Chondrocyte (in vitro differentiated cells): Measurements from ENCODE around the gene SHH. TPM values are rescaled to one million over a fixed set of nuclear protein-coding genes. Genes with fewer than 3 reads are reported as not detected.

Experiments
- DNase-seq: peaks from one replicate; pipeline ENCODE4 v3.0.0; 2021; ENCODE audit warnings: mixed read lengths, low spot score
- H3K27ac Mint-ChIP-seq: one replicate; pipeline ENCODE4 v1.8.0; 2021; ENCODE audit warnings: mild to moderate bottlenecking, moderate library complexity, mixed read lengths; ENCODE audit not compliant: unreplicated experiment
- H3K27me3 Mint-ChIP-seq: 2 replicates; pipeline ENCODE4 v1.8.0; 2021; ENCODE audit warnings: low read depth, mixed read lengths
- H3K36me3 Mint-ChIP-seq: 2 replicates; pipeline ENCODE4 v1.8.0; 2021; ENCODE audit warnings: low read depth, mixed read lengths
- H3K4me1 Mint-ChIP-seq: 2 replicates; pipeline ENCODE4 v1.8.0; 2021; ENCODE audit warnings: low read depth, mild to moderate bottlenecking, mixed read lengths
- H3K4me3 Mint-ChIP-seq: one replicate; pipeline ENCODE4 v1.8.0; 2021; ENCODE audit warnings: mild to moderate bottlenecking, moderate library complexity, mixed read lengths; ENCODE audit not compliant: unreplicated experiment
- H3K9me3 Mint-ChIP-seq: 2 replicates; pipeline ENCODE4 v1.8.0; 2021; ENCODE audit warnings: low read depth, mixed read lengths
- total RNA-seq: library from RNA; stranded (reverse); gene quantifications from 3 replicates; pipeline ENCODE4 v1.2.1, GENCODE V29; 2021
- TF ChIP-seq, protein P1 (sequence below): fragments of 200-600 bp; sonication (generic); IDR thresholded peaks from 2 replicates; pipeline ENCODE4 v1.5.0; 2021; ENCODE audit warnings: antibody characterized with exemption, mild to moderate bottlenecking, moderate library complexity

SHH gene
- total RNA-seq, 1 donor from 2014 or later, result not detected

GRCh38 chr7:155845226-155845625, 33.0 kb upstream of the SHH start:
- DNase-seq, result no peak
- H3K27me3 Mint-ChIP-seq, result peaks cover 13% of the 10 kb centered on the region
- no peaks in the 10 kb centered on the region for H3K36me3 Mint-ChIP-seq
- H3K27ac Mint-ChIP-seq, result no peak overlapping the region
- no peak overlapping the region for H3K4me3 Mint-ChIP-seq
- no peaks in the 10 kb centered on the region for H3K4me1 Mint-ChIP-seq
- H3K9me3 Mint-ChIP-seq, result no peaks in the 10 kb centered on the region
- TF ChIP-seq, protein P1, sequence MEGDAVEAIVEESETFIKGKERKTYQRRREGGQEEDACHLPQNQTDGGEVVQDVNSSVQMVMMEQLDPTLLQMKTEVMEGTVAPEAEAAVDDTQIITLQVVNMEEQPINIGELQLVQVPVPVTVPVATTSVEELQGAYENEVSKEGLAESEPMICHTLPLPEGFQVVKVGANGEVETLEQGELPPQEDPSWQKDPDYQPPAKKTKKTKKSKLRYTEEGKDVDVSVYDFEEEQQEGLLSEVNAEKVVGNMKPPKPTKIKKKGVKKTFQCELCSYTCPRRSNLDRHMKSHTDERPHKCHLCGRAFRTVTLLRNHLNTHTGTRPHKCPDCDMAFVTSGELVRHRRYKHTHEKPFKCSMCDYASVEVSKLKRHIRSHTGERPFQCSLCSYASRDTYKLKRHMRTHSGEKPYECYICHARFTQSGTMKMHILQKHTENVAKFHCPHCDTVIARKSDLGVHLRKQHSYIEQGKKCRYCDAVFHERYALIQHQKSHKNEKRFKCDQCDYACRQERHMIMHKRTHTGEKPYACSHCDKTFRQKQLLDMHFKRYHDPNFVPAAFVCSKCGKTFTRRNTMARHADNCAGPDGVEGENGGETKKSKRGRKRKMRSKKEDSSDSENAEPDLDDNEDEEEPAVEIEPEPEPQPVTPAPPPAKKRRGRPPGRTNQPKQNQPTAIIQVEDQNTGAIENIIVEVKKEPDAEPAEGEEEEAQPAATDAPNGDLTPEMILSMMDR, result no peak

- H3K27ac Mint-ChIP-seq, result no peak overlapping the region
- TF ChIP-seq, protein P1, result no peak
- H3K4me1 Mint-ChIP-seq, result no peaks in the 10 kb centered on the region
- H3K36me3 Mint-ChIP-seq, result no peaks in the 10 kb centered on the region
- H3K4me3 Mint-ChIP-seq, result no peak overlapping the region
- H3K27me3 Mint-ChIP-seq, result peaks cover 18% of the 10 kb centered on the region
- DNase-seq, result no peak
- H3K9me3 Mint-ChIP-seq, result no peaks in the 10 kb centered on the region
Observed at GRCh38 chr7:155844526-155844925, 32.3 kb upstream of the SHH start.

DNA sequence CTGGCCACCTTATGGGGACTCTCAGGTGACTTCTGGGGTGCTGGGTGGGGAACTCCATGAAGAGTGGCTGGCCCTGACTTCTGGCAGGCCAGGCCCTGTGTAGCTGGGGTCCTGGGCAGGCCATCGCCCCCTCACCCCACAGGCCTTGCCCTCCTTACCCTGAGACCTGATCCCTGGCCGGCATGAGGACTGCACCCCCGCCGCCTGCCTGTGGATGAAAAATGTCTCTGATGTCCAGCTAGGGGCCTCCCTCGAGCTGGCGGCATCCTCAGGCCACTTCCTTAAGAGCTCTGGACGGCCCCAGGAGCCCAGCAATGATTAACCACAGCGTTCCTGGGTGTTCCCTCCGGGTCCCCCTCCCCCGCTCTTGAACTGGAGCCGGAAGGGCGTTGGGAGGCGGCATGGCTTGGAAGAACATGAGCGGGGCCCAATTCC, 31.8 kb upstream of the SHH start:
- TF ChIP-seq, protein P1, result no peak
- Mint-ChIP-seq H3K27me3 (peaks cover 18% of the 10 kb centered on the region), H3K36me3 (no peaks in the 10 kb centered on the region), H3K9me3 (no peaks in the 10 kb centered on the region), H3K4me3 (no peak overlapping the region), H3K4me1 (no peaks in the 10 kb centered on the region), H3K27ac (no peak overlapping the region)
- no peak for DNase-seq

GRCh38 chr7:155843426-155844018, 31.3 kb upstream of the SHH start:
- Mint-ChIP-seq H3K27me3 (peaks cover 22% of the 10 kb centered on the region), H3K4me1 (no peaks in the 10 kb centered on the region), H3K9me3 (no peaks in the 10 kb centered on the region), H3K4me3 (no peak overlapping the region), H3K36me3 (no peaks in the 10 kb centered on the region), H3K27ac (no peak overlapping the region)
- DNase-seq, result no peak
- TF ChIP-seq, protein P1, result no peak

GRCh38 chr7:155842496-155843265, 30.4 kb upstream of the SHH start:
- H3K4me3 Mint-ChIP-seq, result no peak overlapping the region
- H3K4me1 Mint-ChIP-seq, result no peaks in the 10 kb centered on the region
- TF ChIP-seq, protein P1, result no peak
- no peaks in the 10 kb centered on the region for H3K9me3 Mint-ChIP-seq
- H3K36me3 Mint-ChIP-seq, result no peaks in the 10 kb centered on the region
- no peak for DNase-seq
- H3K27ac Mint-ChIP-seq, result no peak overlapping the region
- H3K27me3 Mint-ChIP-seq, result peaks cover 25% of the 10 kb centered on the region
